HG03571 (cell line): ENCODE data around the gene PCSK5.

ENCODE experiments used
- ATAC-seq: cut with Tn5 transposase; IDR thresholded peaks from one replicate; pipeline ENCODE4 v1.9.1; 2021; ENCODE audit not compliant: unreplicated experiment

Gene PCSK5

DNA sequence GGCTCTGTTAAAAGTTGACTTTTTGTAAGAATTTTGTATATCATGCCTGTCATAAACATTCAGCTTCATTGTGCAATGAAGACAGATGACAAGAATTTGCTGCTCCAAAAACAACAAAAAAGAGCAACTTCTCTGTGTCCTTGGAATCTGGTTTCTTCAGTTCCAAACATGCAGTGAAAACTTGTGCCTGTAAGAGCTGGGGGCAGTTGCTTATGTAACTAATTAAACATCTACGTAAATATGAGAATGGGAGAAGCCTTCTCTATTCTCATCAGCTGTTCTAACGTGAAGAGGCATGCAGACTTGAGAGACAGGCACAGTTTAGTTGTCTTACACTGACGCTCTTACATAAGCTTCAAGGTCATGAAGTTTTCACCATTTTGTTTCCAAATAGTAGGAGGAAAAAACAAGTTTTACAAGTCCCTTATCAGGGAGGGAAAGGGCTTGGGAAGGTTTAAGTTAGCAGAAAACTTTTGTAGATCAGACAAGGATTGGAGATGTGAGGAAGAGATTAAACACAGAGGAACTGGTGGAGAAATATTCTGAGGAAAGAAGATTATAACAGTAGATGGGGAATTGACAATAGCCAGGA lies 333.4 kb downstream of the PCSK5 start:
- no peak for ATAC-seq

DNA sequence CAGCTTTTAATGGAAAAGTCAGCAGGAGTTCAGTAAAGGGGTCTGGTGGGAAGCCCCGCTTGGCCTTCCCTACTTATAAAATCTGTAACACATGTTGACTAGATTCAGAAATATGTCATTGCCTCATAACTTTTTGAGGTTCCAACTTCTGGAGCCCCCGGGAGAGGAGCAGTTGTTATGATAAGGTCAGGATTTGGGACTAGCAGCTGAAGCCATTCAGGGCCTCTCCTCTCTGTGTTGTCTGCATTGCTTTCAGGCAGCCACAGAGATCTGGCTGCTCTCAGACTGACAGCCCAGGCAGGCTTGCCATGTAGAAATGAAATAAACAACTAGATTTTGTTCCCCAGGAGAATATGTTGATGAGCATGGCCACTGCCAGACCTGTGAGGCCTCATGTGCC lies 336.7 kb downstream of the PCSK5 start:
- ATAC-seq = no peak

DNA sequence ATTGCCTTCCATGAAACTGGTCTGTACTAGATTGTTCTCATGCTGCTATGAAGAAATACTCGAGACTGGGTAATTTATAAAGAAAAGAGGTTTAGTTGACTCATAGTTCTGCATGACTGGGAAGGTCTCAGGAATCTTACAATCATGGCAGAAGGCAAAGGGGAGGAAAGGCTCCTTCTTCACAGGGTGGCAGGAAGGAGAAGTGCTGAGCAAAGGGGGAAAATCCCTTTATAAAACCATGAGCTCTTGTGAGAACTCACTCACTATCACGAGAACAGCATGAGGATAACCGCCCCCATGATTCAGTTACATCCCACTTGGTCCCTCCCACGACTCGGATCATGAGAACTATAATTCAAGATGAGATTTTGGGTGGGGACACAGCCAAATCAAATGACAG lies 340.5 kb downstream of the PCSK5 start:
- ATAC-seq = no peak

DNA sequence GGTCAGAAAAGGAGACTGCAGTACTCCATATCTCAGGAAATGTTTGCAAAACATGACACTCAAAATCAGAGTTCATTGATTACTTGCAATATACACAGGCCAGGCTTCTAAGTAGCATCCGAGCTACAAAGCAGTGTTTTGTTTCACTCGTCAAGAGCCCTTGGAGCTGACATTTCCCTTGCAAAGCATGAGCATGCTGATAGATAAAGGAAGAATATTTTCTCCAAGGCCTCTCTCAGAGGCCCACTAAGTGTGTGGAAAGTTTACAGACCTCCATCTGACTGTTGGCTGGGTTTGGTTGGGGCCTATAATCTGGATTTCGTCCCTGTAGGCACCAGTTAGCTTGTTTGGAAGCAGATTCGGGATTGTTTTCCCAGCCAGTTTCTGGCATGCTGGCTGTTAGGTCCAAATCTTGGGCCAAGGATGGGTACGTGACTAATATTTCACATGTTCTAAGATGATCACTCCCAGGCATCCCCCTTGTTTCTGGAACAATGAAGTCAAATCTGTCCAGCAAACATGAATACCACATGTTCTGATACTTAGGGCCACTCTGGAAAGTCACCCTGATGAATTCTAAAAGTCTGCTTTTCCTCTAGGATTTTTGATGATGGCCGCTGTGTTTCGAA lies 342.5 kb downstream of the PCSK5 start:
- ATAC-seq = no peak

DNA sequence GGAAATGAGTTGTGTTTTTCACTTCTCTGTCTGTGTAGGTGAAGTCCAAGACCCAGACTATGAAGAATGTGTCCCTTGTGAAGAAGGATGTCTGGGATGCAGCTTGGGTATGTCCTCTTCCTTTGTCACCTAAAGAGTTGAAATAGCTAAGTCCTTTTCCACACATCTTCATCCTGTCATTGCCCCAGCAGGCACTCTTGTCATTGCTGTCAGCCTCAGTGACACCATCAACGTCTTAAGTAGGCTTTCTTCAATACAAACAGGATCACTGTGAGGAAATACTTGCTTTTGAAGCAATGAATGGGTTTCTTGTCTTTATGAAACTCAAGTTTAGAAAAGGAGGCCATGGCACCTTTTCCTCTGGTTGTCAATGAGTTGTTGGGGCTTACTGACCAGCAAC lies 350.1 kb downstream of the PCSK5 start:
- no peak for ATAC-seq

DNA sequence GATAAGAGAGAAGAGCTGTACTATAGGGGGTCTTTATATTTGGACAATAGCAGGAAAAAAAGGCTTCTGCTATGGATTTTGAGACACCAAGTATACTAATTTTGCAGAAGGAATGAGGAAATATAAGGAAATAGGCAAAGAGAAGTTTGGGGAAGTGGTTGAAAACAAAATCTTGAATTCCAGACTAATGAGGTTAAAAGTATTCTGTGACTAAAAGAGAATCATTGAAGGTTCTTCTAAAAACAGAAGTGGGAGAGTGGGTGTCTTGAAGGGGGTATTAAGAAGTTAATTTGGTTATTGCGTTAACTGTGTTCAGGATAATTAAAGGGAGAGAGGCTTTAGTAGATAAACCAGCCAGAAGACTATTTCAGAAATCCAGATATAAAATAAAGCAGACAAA lies 355.0 kb downstream of the PCSK5 start:
- ATAC-seq = no peak

DNA sequence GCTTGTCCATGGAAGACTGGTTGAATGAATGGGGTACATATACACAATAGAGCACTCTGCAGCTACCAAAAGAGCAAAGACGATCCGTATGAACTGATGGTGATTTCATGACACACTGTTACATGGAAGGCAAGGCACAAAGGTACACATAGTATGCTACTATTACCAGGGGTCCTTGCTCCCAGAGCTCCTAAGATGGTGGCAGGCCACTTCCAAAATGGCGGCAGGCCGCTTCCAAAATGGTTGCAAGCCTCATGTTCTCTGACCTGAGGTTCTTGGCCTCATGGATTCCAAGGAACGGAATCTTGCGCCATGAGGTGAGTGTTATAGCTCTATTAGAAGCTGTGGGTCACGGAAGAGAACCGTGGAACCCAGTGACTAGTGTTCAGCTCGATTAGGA lies 356.2 kb downstream of the PCSK5 start:
- no peak for ATAC-seq

DNA sequence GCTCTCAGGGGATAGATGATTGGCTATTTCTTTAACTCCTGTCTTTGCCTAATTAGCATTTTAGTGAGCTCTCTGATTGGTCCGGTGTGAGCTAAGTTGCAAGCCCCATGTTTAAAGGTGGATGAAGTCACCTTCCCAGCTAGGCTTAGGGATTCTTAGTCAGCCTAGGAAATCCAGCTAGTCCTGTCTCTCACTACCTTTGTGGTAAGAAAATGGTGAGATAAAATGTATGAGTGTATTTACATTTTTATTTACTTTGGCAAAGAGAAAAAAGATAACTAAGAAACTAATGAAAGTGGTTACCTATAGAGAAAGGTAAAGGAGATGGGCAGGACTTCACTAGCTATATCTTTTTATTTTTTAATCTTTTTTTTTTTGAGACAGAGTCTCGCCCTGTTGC lies 357.0 kb downstream of the PCSK5 start:
- no peak for ATAC-seq

DNA sequence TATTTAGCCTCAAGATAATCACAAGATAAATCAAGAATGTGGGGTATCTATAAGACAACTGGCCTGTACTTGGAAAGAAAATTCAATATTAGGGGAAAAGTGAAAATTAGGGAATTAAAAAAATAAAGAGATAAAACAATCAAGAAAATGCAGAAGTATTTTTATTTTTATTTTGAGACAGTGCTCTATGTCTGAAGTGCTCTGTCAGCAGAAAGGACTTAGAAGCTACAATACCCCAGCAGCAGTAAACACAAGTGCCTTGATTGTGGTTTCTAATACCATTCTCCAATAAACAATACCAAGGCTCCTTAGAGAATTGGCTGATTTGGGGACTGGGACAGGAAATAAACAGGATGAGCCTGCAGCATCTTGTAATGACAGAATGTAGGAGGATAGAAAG lies 358.8 kb downstream of the PCSK5 start:
- no peak for ATAC-seq

DNA sequence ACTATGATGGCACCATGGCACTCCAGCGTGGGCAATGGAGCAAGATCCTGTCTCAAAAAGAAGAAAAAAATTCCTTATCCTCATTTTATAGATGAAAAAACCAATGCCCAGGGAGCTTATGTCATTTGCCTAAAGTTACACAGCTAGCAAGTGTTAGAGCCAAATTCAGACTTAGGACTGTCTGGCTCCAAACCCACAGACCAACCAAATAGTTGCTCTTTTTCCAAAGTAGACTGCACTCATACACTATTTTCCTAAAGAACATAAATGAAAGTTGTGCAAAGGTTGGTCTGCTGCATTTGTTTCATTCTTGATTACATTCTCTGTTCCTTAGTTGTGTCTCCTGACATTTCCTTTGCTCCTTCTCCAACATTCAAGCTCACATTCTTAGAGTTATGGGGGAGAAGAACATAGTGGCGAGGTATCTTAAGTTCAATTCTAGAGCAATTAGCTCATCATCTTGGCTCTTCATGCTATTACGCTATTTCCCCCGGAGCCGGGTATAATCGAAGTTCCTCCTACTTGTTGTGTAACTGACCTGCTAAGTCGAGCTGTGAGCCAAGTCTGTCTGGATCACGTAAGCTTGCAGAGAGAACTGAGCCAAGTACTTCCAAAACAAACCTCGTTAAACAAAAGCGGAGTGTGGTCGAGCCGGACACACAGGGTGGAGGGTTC lies 365.4 kb downstream of the PCSK5 start:
- ATAC-seq = no peak

DNA sequence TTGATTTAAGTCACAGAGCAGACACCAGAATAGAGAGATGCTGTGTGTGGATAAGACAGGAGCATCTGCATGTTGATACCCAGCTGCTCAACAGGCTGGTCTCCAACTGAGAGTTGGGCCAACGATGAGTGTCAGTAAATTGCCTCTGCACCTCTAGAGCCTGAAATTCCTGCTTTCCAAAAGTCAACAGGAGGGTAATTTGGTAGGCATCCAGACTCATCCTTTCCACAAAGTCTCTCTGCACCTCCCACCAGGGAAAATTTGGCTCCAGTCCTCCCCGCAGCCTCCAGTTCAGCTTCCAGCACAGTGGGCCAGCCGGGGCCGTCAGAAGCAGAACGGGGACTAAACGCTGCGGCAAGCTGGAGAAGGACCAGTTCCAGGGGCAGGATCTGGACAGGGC lies 366.8 kb downstream of the PCSK5 start:
- ATAC-seq = no peak

DNA sequence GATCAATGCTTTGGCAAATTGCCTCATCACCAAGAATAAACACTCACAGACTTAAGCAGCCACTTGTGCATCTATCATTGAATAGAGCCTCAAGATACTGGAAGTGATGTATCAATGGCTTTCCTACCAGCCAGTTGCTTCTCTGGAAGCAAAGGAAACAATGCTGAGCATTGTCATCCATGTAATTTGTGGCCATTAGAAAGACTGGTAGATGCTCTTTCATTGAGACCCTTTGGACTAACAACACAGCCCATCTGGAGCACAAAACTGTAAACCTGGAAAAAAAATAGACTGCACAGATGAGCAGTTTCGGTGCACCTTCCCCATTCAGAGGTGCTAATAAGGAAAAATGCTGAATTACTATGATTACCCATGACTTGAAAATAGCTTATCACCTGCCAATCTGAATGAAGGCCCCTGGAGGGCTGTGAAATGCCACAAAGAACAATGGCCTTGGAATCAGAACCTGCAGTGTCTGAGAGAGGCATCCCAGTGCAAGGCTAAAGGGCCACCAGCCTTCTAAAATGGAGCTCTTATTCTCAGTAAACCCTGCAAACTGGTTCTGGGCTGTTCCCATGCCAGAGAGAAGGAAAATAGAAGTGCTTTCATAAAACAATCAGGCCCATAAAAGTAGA lies 376.3 kb downstream of the PCSK5 start:
- no peak for ATAC-seq

DNA sequence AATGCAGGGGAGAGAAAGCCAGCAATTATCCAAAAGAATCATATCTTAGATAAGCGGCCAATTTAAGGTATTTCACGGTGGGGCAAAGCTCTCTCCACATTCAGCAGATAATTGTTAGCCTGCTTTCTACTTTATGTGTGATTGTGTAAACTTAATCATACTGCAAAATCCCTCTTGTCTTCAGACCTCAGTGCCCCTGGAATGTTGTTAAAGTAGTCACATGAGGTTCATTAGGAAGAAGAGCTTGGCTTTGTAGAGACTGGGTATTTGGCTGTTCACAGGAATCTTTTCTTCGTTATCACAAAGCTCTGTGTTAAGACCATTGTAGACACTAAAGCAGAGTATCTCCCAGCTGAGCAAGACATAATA lies 376.8 kb downstream of the PCSK5 start:
- no peak for ATAC-seq

DNA sequence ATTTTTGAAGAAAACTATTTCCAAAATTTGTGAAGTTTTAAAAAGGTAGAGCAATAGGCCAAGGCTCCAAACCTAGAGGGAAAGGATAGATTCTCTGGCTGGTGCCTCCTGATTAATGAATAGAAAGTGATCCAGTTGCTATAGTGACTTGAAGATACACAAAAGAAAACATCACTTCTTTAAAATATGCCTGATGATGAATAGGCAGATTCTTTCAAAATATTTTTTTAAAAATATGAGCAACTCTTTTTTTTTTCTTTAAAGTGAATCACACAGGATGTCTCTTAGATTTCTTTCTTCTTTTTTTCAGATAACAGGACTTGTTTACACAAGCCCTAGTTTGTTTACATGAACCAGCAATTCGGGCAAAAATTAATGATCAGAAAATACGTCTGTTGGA lies 379.3 kb downstream of the PCSK5 start:
- ATAC-seq = no peak

DNA sequence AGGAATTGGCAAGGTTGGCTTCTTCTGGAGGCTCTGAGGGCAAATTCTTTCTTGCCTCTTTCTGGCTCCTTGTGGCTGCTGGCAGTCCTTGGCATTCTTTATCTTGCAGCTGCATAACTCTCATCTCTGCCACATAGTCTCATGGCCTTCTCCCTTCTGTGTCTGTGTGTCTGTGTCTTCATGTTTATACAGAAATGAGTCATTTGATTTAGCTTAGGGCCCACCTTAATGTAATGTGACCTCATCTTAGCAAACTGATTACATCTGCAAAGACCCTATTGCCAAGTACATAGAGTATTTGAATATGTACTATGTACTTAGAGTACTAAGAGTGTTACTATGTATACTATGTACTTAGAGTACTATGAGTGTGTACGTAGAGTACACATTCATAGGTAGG lies 381.3 kb downstream of the PCSK5 start:
- ATAC-seq = no peak

DNA sequence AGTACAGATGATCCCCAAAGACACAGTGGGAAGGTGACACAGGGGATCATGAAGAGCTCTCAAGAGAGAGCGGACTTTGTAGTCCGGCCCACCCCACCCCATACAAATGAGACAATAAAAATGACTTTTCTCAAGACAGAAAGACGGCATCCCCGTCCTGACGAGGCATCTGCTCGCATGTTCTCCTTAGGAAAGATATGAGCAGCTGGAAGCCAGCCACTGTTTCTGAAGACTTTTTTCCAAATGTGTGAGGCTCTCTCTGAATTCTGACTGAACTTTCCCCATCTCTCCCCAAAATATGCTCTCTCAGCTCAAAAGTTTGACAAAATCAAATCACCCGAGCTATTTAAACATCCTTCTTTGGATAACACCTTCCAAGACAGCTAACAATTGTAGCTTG lies 398.6 kb downstream of the PCSK5 start:
- no peak for ATAC-seq

DNA sequence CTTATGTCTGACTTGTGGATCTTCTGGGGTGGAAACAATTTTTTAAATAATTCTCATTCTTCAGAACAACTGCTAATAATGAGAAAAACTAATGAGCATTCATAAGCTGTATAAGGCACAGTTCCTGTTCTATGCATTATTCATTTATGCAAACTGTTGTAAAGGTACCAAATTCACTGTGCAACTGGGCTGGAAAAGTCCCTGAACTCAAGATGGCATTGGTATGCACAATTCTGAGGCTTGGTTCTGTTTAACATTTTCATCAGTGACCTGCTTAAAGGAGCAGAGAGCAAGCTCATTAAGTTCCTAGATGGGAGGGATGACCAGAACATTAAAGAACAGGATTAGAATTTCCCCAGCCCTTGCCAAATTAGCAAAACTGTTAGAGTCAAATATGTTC lies 399.2 kb downstream of the PCSK5 start:
- ATAC-seq = no peak

DNA sequence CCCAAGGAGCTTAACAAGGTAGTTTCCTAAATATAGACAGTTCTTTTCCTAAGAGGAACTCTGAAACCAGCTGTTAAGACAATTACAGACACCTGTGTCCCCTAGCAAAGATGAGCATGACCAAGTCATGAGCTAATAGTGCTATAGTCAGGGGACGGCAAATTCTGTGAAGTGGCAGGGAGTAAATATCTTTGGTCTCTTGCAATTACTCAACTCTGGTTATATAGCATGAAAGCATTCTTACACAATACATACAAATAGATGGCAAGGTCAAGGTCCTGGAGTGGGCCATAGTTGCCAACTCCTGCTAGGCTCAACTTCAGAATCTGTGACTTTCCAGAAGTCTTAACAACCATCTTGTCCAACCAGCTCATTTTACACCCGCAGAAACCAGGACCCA lies 400.1 kb downstream of the PCSK5 start:
- no peak for ATAC-seq

DNA sequence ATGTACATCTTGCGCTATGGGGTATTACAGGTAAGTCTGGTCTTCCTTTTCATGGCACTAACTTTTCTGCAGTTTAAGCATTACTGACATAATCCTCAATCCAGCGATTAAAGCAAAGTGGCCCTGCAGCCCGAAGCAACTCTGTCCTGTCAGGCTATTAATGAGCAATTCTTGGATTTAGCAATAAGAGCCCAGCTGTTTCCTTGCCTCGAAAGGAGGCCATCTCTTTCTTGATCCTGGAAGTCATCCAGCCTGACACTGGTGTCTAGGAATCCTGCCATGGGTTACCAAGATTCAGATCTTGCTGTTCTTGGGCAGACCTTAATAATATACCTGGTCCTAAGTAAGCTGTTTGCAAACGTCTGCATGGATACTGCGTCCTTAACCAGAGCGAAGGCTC lies 401.8 kb downstream of the PCSK5 start:
- ATAC-seq = no peak

DNA sequence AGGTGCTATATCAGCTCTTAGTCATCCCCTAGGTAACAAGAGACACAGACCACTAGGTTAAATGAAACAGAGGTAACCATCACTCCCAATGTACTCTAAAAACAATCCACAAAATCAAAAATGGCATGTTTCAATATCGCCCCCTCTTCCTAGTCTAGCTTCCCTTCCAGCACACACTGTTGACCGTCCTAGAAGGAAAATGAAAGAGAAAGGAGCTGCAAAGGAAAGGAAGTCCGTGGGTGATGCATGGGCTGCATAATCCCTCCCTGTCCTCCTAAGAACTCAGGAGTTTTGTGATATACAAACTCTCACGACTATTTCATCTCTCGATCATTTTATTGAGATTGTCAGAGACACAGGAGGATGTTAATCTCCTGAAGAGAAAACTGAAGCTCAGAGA lies 402.2 kb downstream of the PCSK5 start:
- no peak for ATAC-seq

DNA sequence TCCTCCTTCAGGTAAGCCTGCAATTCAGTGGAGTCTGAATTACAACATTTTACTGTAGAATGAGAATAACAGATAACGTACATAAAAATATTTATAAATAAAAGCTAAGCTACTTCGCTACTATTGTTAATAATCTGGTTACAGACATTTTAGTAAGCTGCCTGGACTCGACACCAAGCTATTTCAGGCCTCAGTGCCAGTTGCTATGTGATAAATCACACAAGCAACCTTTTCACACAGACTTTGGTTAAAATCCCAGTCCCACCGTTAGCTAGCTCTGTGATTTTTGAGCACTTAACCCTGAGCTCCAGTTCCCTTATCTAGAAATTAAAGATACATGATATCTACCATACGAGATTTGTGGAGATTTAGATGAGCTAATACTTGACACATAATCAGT lies 403.8 kb downstream of the PCSK5 start:
- ATAC-seq = no peak

DNA sequence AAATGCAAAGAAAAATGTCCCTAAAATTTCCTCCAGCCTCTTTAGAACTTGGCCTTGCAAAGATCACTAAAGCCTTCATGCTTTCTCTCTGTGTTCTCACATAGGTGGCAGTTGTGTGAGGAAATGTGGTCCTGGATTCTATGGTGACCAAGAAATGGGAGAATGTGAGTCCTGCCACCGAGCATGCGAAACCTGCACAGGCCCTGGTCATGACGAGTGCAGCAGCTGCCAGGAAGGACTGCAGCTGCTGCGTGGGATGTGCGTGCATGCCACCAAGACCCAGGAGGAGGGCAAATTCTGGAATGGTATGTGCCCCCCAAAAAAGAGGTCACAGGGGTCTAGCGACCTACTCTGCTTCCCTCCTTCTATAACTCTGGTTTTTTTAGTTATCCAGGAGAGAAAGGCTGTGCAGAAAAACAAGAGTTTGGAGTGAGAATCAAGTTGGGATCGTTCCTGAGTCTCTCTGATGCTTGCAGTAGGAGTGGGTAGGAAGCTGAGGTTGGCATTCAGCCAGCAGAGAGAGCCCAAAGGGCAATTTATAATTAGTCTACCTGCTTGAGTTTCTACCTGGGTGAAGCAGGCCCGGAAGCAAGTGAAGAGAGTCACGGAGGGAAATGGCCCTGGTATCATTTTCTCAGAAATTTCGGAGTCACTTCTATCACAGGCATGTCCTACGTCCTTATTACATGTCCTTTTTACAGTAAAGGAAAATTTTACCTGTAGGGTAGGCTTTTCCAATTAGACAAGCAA lies 406.3 kb downstream of the PCSK5 start:
- no peak for ATAC-seq
